ENCODE measurements around the gene FAM53A.

The FAM53A gene

GRCh38 chr4:1683736-1684505 is at the start of gene FAM53A:
FAM53A (minus strand) TSS chr4:1684313; CDS start chr4:1668741, 15,572 bp downstream.
- peak; percentile 96 for DNase-seq (ENCODE audit: low spot score)

- no peak for DNase-seq (ENCODE audit: low spot score)
Observed at GRCh38 chr4:1732911-1733310, 48.8 kb upstream of the FAM53A start.

GRCh38 chr4:1731180-1731579 is 47.1 kb upstream of the FAM53A start:
- no peak for DNase-seq (ENCODE audit: low spot score)

- DNase-seq (ENCODE audit: low spot score), result no peak
Observed at GRCh38 chr4:1730532-1731135, 46.5 kb upstream of the FAM53A start.

- DNase-seq (ENCODE audit: low spot score), result no peak
Observed at GRCh38 chr4:1728061-1728980, 44.2 kb upstream of the FAM53A start.

GRCh38 chr4:1727117-1728031 is 43.3 kb upstream of the FAM53A start:
- no peak for DNase-seq (ENCODE audit: low spot score)

- DNase-seq (ENCODE audit: low spot score), result peak; percentile 93
Observed at GRCh38 chr4:1726146-1726934, 42.2 kb upstream of the FAM53A start.

- peak; percentile 41 for DNase-seq (ENCODE audit: low spot score)
Observed at GRCh38 chr4:1725521-1725920, 41.4 kb upstream of the FAM53A start.

GRCh38 chr4:1723131-1723801 is 39.2 kb upstream of the FAM53A start:
- DNase-seq (ENCODE audit: low spot score), result no peak

- no peak for DNase-seq (ENCODE audit: low spot score)
Observed at GRCh38 chr4:1722551-1723118, 38.5 kb upstream of the FAM53A start.

GRCh38 chr4:1721666-1722550 is 37.8 kb upstream of the FAM53A start:
- no peak for DNase-seq (ENCODE audit: low spot score)

- DNase-seq (ENCODE audit: low spot score), result peak; percentile 96
Observed at GRCh38 chr4:1721003-1721665, 37.0 kb upstream of the FAM53A start, which contains the start of the genes TACC3 and TMEM129. TACC3 (plus strand) TSS chr4:1721521; CDS start chr4:1723422, 1,901 bp downstream. TMEM129 (minus strand) TSS chr4:1721323; CDS start chr4:1720837, 486 bp downstream.

GRCh38 chr4:1720163-1720983 is 36.3 kb upstream of the FAM53A start:
- DNase-seq (ENCODE audit: low spot score), result peak; percentile 72

- no peak for DNase-seq (ENCODE audit: low spot score)
Observed at GRCh38 chr4:1718095-1718850, 34.2 kb upstream of the FAM53A start.

- no peak for DNase-seq (ENCODE audit: low spot score)
Observed at GRCh38 chr4:1717129-1718094, 33.3 kb upstream of the FAM53A start.
